ENCODE data around the gene ATP1A1.

- TF ChIP-seq CTCF (IDR thresholded peaks at IDR 0.05; ENCODE audit: low read depth, low read length): no peak
- no peak for TF ChIP-seq POLR2A (IDR thresholded peaks at IDR 0.05; ENCODE audit: extremely low read depth, insufficient read length)
- TF ChIP-seq MAX (IDR thresholded peaks at IDR 0.05; ENCODE audit: low read depth, low read length): no peak
- no peak for TF ChIP-seq MYC (IDR thresholded peaks at IDR 0.05; ENCODE audit: low read depth, low read length)
Measured at GRCh38 chr1:116412480-116412798, 39.4 kb downstream of the ATP1A1 start.
